Measurements from ENCODE around the gene KRTAP10-7.

DNA sequence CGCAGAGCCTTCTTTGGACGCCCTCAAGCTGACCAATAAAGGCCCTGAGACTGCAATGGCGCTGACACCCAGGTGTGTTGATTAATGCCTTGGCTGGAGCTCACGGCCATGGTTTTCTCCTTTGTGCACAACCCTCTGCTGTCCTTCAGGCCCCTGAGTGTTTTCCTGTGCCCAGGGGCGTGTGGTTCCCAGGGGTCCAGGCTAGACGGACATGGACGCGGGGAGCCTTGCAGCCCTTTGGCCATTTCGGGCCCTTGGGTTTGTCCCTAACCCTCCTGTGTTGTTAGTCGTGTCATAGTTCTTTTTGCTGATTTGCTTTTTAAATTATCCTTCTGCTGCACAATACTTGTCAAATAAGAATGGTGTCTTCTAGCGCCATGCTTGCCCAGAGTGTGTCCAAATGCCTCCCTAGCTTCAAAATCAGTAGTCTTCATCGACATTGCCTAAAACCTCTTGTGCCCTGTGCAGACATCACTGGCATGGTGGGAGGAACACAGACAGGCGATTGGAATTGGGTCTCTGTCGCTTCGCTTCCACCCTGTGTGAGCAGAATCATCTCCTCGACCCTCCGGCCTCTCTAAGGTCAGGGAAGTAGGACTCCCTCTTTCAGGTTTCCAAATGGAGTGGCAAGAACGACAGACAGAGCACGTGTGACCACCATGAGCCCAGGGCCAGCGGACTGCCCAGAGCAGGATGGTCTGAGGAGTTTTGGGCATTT, 24.9 kb upstream of the KRTAP10-7 start:
- TF ChIP-seq, protein P1, sequence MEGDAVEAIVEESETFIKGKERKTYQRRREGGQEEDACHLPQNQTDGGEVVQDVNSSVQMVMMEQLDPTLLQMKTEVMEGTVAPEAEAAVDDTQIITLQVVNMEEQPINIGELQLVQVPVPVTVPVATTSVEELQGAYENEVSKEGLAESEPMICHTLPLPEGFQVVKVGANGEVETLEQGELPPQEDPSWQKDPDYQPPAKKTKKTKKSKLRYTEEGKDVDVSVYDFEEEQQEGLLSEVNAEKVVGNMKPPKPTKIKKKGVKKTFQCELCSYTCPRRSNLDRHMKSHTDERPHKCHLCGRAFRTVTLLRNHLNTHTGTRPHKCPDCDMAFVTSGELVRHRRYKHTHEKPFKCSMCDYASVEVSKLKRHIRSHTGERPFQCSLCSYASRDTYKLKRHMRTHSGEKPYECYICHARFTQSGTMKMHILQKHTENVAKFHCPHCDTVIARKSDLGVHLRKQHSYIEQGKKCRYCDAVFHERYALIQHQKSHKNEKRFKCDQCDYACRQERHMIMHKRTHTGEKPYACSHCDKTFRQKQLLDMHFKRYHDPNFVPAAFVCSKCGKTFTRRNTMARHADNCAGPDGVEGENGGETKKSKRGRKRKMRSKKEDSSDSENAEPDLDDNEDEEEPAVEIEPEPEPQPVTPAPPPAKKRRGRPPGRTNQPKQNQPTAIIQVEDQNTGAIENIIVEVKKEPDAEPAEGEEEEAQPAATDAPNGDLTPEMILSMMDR (IDR thresholded peaks at IDR 0.05; ENCODE audit: insufficient read depth, low read length, poor library complexity, severe bottlenecking): no peak
- no peak for TF ChIP-seq EZH2phosphoT487 (conservative IDR thresholded peaks at IDR 0.05; ENCODE audit: low read length)
